ENCODE data around the gene ENPP3. TPM values are rescaled to one million over a fixed set of nuclear protein-coding genes. Genes with fewer than 3 reads are reported as not detected.

ENPP3 gene
- total and polyA plus RNA-seq, 2 of the 13 experiments (the other 11 are each of a cell fraction or from before 2014, with no cell fraction given), result 40.0 to 75.4 TPM

DNA sequence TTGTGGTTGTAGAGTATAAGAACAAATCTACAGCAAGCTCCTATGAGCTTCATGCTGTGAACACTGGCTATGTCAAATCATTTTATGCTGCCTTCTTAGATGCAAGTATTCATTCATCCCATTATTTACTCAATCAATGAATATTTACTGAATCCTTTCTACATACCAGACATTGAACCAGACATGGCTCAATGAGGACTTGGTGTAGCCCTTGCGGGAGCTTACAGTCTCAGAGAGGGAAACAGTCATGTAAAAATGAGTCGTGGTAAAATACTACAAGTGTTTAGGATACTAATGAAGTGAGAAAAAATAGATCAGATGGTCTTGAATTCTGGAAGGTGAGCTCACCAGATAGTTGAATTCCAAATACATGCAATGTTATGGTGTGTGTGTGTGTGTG is 125.9 kb downstream of the ENPP3 start (continued):
- 0 out of 4 replicates have a peak, but pooled peaks of 1 of the 2 experiments have one; percentile 19 for TF ChIP-seq EP300 (IDR thresholded peaks at IDR 0.05; ENCODE audit: low read depth in 2 of 2, low read length in 2 of 2)
- no peak for TF ChIP-seq EP300 (CRISPR knock-in tag; IDR thresholded peaks at IDR 0.05; ENCODE audit: borderline replicate concordance)
- TF ChIP-seq ZKSCAN5 (CRISPR knock-in tag; IDR thresholded peaks at IDR 0.05), result no peak
- TF ChIP-seq FOXA3 (CRISPR knock-in tag; IDR thresholded peaks at IDR 0.05), result peak; percentile 42; the same call in 1 of the 2 replicates
- TF ChIP-seq TBX3 (IDR thresholded peaks at IDR 0.05; ENCODE audit: borderline replicate concordance), result peak; percentile 28; the same call in 1 of the 2 replicates
- TF ChIP-seq ZNF230 (CRISPR knock-in tag; IDR thresholded peaks at IDR 0.05), result no peak
- TF ChIP-seq ATAD3A (CRISPR knock-in tag; IDR thresholded peaks at IDR 0.05), result no peak
- TF ChIP-seq, protein P1, sequence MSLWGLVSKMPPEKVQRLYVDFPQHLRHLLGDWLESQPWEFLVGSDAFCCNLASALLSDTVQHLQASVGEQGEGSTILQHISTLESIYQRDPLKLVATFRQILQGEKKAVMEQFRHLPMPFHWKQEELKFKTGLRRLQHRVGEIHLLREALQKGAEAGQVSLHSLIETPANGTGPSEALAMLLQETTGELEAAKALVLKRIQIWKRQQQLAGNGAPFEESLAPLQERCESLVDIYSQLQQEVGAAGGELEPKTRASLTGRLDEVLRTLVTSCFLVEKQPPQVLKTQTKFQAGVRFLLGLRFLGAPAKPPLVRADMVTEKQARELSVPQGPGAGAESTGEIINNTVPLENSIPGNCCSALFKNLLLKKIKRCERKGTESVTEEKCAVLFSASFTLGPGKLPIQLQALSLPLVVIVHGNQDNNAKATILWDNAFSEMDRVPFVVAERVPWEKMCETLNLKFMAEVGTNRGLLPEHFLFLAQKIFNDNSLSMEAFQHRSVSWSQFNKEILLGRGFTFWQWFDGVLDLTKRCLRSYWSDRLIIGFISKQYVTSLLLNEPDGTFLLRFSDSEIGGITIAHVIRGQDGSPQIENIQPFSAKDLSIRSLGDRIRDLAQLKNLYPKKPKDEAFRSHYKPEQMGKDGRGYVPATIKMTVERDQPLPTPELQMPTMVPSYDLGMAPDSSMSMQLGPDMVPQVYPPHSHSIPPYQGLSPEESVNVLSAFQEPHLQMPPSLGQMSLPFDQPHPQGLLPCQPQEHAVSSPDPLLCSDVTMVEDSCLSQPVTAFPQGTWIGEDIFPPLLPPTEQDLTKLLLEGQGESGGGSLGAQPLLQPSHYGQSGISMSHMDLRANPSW (CRISPR knock-in tag; IDR thresholded peaks at IDR 0.05; ENCODE audit: borderline replicate concordance), result no peak
- 0 out of 2 replicates have a peak, but pooled peaks have one; percentile 2 for TF ChIP-seq RCOR2 (CRISPR knock-in tag; IDR thresholded peaks at IDR 0.05)
- no peak for TF ChIP-seq KDM4B (CRISPR knock-in tag; IDR thresholded peaks at IDR 0.05)
- peak; percentile 50; the same call in 1 of the 2 replicates for TF ChIP-seq KAT2B (IDR thresholded peaks at IDR 0.05; ENCODE audit: borderline replicate concordance, low read depth, low read length)
- TF ChIP-seq ZNF530 (CRISPR knock-in tag; IDR thresholded peaks at IDR 0.05; ENCODE audit: low read depth), result no peak
- TF ChIP-seq ASH2L (IDR thresholded peaks at IDR 0.05; ENCODE audit: insufficient read length, low read depth, low read length), result peak; percentile 28
- 0 out of 2 replicates have a peak, but pooled peaks have one; percentile 12 for TF ChIP-seq RARA (CRISPR knock-in tag; IDR thresholded peaks at IDR 0.05)
- TF ChIP-seq TEAD3 (CRISPR knock-in tag; optimal IDR thresholded peaks at IDR 0.05; ENCODE audit: borderline replicate concordance), result peak; percentile 28
- TF ChIP-seq, protein P2, sequence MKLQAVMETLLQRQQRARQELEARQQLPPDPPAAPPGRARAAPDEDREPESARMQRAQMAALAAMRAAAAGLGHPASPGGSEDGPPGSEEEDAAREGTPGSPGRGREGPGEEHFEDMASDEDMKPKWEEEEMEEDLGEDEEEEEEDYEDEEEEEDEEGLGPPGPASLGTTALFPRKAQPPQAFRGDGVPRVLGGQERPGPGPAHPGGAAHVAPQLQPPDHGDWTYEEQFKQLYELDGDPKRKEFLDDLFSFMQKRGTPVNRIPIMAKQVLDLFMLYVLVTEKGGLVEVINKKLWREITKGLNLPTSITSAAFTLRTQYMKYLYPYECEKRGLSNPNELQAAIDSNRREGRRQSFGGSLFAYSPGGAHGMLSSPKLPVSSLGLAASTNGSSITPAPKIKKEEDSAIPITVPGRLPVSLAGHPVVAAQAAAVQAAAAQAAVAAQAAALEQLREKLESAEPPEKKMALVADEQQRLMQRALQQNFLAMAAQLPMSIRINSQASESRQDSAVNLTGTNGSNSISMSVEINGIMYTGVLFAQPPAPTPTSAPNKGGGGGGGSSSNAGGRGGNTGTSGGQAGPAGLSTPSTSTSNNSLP (IDR thresholded peaks at IDR 0.05; ENCODE audit: low read depth, low read length), result peak; percentile 96
